ENCODE results near the gene ADAM10. TPM values are rescaled to one million over a fixed set of nuclear protein-coding genes. Genes with fewer than 3 reads are reported as not detected.

Gene ADAM10
- total RNA-seq, 1 experiment from 2014 or later = 91.3 TPM

DNA sequence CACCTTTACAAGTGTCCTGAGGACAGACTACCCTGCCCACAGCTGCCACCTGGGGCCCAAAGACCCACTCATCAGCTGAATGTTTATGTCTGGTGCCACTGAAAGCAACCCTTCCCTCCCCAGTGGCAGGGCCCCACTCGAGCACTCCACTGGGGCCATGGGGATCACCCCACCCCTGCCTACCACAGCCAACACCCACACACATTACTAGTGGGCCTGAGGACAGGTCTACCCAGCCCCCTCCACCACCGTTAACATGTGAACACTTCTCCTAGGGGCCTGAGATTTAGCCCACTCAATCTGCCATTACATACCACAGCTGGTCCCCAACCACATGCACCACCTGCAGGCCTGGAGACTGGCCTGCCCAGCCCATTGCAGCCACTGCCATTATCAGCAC is 52.3 kb downstream of the ADAM10 start:
- no peak overlapping the region for H3K27ac ChIP-seq (ENCODE audit: low read length)
- intact Hi-C loops (cut with micrococcal nuclease) = no loop called here
- H3K4me1 ChIP-seq (ENCODE audit: insufficient read depth, low read length) = no peaks in the 10 kb centered on the region
- ChIA-PET POLR2A (ENCODE audit: unreplicated experiment) (no interaction called here), CTCF (no interaction called here)
- no peak overlapping the region for H3K4me2 ChIP-seq (ENCODE audit: low read length)
- H3K4me3 ChIP-seq (ENCODE audit: low read length) = no peak overlapping the region
- no peaks in the 10 kb centered on the region for H3K27me3 ChIP-seq (ENCODE audit: low read length)
- TF ChIP-seq, protein P1, sequence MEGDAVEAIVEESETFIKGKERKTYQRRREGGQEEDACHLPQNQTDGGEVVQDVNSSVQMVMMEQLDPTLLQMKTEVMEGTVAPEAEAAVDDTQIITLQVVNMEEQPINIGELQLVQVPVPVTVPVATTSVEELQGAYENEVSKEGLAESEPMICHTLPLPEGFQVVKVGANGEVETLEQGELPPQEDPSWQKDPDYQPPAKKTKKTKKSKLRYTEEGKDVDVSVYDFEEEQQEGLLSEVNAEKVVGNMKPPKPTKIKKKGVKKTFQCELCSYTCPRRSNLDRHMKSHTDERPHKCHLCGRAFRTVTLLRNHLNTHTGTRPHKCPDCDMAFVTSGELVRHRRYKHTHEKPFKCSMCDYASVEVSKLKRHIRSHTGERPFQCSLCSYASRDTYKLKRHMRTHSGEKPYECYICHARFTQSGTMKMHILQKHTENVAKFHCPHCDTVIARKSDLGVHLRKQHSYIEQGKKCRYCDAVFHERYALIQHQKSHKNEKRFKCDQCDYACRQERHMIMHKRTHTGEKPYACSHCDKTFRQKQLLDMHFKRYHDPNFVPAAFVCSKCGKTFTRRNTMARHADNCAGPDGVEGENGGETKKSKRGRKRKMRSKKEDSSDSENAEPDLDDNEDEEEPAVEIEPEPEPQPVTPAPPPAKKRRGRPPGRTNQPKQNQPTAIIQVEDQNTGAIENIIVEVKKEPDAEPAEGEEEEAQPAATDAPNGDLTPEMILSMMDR (conservative IDR thresholded peaks at IDR 0.05; ENCODE audit: low read depth, low read length) = no peak
- TF ChIP-seq EZH2 (IDR thresholded peaks at IDR 0.05; ENCODE audit: low read length, unreplicated experiment) (no peak), EZH2phosphoT487 (IDR thresholded peaks at IDR 0.05; ENCODE audit: borderline replicate concordance, low read length) (no peak)
- H3K79me2 ChIP-seq (ENCODE audit: low read length) = peaks cover 47% of the 10 kb centered on the region
- H3K9ac ChIP-seq (ENCODE audit: low read length) = no peak overlapping the region
- peaks cover 11% of the 10 kb centered on the region; the same call in 1 of the 2 replicates for H3K36me3 ChIP-seq (ENCODE audit: low read depth, low read length)
- BruUV-seq (replicated peaks) = no TSS peak
- no peaks in the 10 kb centered on the region for H3K9me3 ChIP-seq (ENCODE audit: low read length)
- H4K20me1 ChIP-seq (ENCODE audit: low read length) = no peaks in the 10 kb centered on the region
- no peaks in the 10 kb centered on the region for H3K9me2 ChIP-seq (replicated peaks; ENCODE audit: low read length)
- ATAC-seq = no peak
- H3F3A ChIP-seq (ENCODE audit: low read length, unreplicated experiment) = no peaks in the 10 kb centered on the region
- no peak for DNase-seq
- no peak overlapping the region for H2AFZ ChIP-seq (ENCODE audit: low read length)

DNA sequence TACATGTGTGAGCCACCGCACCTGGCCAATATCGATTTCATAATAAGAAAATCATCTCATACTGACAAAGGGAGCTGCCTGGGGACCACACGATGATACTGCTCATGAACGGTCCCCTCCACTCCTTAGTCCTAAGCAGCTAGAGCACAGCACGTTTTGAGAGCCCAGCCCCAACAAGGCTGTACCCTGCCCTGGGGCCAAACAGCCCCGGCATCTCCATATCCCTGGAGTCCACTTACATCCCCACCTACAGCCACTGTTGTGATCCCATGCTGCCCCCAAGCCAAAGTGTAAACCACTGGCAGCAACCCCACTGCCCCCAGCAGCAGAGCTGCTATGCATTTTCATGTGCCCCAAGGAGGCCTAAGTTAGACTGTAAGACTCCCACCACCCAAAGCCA is 52.8 kb downstream of the ADAM10 start:
- ChIA-PET POLR2A (ENCODE audit: unreplicated experiment) (no interaction called here), CTCF (no interaction called here)
- intact Hi-C loops (cut with micrococcal nuclease) = no loop called here
- no peak for DNase-seq
- ATAC-seq = no peak
- Histone ChIP-seq H3K27me3 (ENCODE audit: low read length) (no peaks in the 10 kb centered on the region), H3K9ac (ENCODE audit: low read length) (no peak overlapping the region), H3K4me3 (ENCODE audit: low read length) (no peak overlapping the region), H3K4me2 (ENCODE audit: low read length) (no peak overlapping the region), H3K27ac (ENCODE audit: low read length) (no peak overlapping the region), H3K9me2 (replicated peaks; ENCODE audit: low read length) (no peaks in the 10 kb centered on the region), H3K9me3 (ENCODE audit: low read length) (no peaks in the 10 kb centered on the region), H3K4me1 (ENCODE audit: insufficient read depth, low read length) (no peaks in the 10 kb centered on the region), H3K79me2 (ENCODE audit: low read length) (peaks cover 47% of the 10 kb centered on the region), H4K20me1 (ENCODE audit: low read length) (no peaks in the 10 kb centered on the region), H3K36me3 (ENCODE audit: low read depth, low read length) (peaks cover 11% of the 10 kb centered on the region; the same call in 1 of the 2 replicates), H3F3A (ENCODE audit: low read length, unreplicated experiment) (no peaks in the 10 kb centered on the region), H2AFZ (ENCODE audit: low read length) (no peak overlapping the region)
- no TSS peak for BruUV-seq (replicated peaks)
- TF ChIP-seq EZH2phosphoT487 (IDR thresholded peaks at IDR 0.05; ENCODE audit: borderline replicate concordance, low read length) (no peak), EZH2 (IDR thresholded peaks at IDR 0.05; ENCODE audit: low read length, unreplicated experiment) (no peak)
- TF ChIP-seq, protein P1 (conservative IDR thresholded peaks at IDR 0.05; ENCODE audit: low read depth, low read length) = no peak

DNA sequence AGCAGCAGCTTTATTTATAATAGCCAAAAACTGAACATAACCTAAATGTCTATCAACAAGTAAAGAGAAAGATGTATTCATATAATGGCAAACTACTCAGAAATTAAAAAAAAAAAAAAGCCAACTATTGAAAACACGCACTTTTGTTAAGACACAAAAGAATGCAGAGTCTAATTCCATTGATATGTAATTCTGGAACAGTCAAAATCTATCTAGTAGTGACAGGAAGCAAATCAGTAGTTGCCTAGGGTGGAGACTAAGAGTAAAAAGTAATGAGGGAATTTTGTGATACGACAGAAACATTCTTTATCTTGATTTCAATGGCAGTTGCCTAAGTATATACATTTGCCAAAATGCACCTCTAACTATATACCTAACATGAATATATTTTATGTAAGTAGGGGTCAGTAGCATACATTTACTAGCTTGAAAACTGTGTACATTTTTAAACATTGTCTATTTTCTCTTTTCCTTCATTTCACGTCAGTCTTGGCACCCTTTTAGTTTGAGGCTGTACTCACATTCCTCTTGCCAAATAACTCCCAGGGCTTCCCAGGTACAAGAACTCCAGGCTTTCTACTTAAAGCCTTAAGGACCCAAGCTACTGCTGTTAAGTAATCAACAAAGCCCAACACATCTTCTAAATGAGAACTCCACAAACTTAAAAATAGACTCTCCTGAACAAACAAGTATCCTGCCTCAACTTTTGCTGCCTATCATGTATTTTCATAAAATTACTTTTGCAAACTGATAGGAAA is 54.7 kb downstream of the ADAM10 start:
- no peaks in the 10 kb centered on the region for H3F3A ChIP-seq (ENCODE audit: low read length, unreplicated experiment)
- no peak overlapping the region for H2AFZ ChIP-seq (ENCODE audit: low read length)
- H3K9ac ChIP-seq (ENCODE audit: low read length) = no peak overlapping the region
- H3K9me2 ChIP-seq (replicated peaks; ENCODE audit: low read length) = no peaks in the 10 kb centered on the region
- intact Hi-C loops (cut with micrococcal nuclease) = no loop called here
- H3K36me3 ChIP-seq (ENCODE audit: low read depth, low read length) = peaks cover 5% of the 10 kb centered on the region; the same call in 1 of the 2 replicates
- POLR2A ChIA-PET (ENCODE audit: unreplicated experiment) = no interaction called here
- peaks cover 42% of the 10 kb centered on the region for H3K79me2 ChIP-seq (ENCODE audit: low read length)
- no peak overlapping the region for H3K4me3 ChIP-seq (ENCODE audit: low read length)
- H3K27me3 ChIP-seq (ENCODE audit: low read length) = no peaks in the 10 kb centered on the region
- H3K4me2 ChIP-seq (ENCODE audit: low read length) = no peak overlapping the region
- DNase-seq = no peak
- ATAC-seq = no peak
- H4K20me1 ChIP-seq (ENCODE audit: low read length) = no peaks in the 10 kb centered on the region
- no peaks in the 10 kb centered on the region for H3K9me3 ChIP-seq (ENCODE audit: low read length)
- BruUV-seq (replicated peaks) = no TSS peak
- H3K4me1 ChIP-seq (ENCODE audit: insufficient read depth, low read length) = no peaks in the 10 kb centered on the region
- no peak for TF ChIP-seq EZH2 (IDR thresholded peaks at IDR 0.05; ENCODE audit: low read length, unreplicated experiment)
- TF ChIP-seq, protein P1 (conservative IDR thresholded peaks at IDR 0.05; ENCODE audit: low read depth, low read length) = no peak
- TF ChIP-seq EZH2phosphoT487 (IDR thresholded peaks at IDR 0.05; ENCODE audit: borderline replicate concordance, low read length) = no peak
- CTCF ChIA-PET = no interaction called here
- H3K27ac ChIP-seq (ENCODE audit: low read length) = no peak overlapping the region

Data from PC-3 (cell line).